Measurements from ENCODE around the gene KLHDC7B. TPM values are rescaled to one million over a fixed set of nuclear protein-coding genes. Genes with fewer than 3 reads are reported as not detected.

The KLHDC7B gene
- total and polyA plus RNA-seq, 2 of the 13 experiments (the other 11 are each of a cell fraction or from before 2014, with no cell fraction given), result 0.11 TPM; not detected in 1

GRCh38 chr22:50529897-50530579 is 15.7 kb upstream of the KLHDC7B start, which contains the start of gene TYMP (continued):
- TF ChIP-seq KLF9 (CRISPR knock-in tag; IDR thresholded peaks at IDR 0.05; ENCODE audit: low read depth), result no peak
- TF ChIP-seq HMG20B (CRISPR knock-in tag; conservative IDR thresholded peaks at IDR 0.05), result 0 out of 2 replicates have a peak, but pooled peaks have one; percentile 33
- TF ChIP-seq CERS6 (CRISPR knock-in tag; IDR thresholded peaks at IDR 0.05), result no peak
- TF ChIP-seq HNRNPLL (IDR thresholded peaks at IDR 0.05; ENCODE audit: low read depth, low read length, poor library complexity, severe bottlenecking), result no peak
- no peak; the same call in 1 of the 2 replicates for TF ChIP-seq ZNF776 (CRISPR knock-in tag; IDR thresholded peaks at IDR 0.05)
- no peak; the same call in 1 of the 2 replicates for TF ChIP-seq DR1 (CRISPR knock-in tag; IDR thresholded peaks at IDR 0.05)
- no peak for TF ChIP-seq SMAD3 (CRISPR knock-in tag; IDR thresholded peaks at IDR 0.05)
- no peak; the same call in 1 of the 2 replicates for TF ChIP-seq BATF2 (CRISPR knock-in tag; IDR thresholded peaks at IDR 0.05)
- TF ChIP-seq ZGPAT (CRISPR knock-in tag; IDR thresholded peaks at IDR 0.05), result peak; percentile 37; the same call in 1 of the 2 replicates
- TF ChIP-seq ZNF772 (CRISPR knock-in tag; IDR thresholded peaks at IDR 0.05), result no peak
- no peak for TF ChIP-seq ZNF180 (CRISPR knock-in tag; IDR thresholded peaks at IDR 0.05; ENCODE audit: borderline replicate concordance, low read depth)
- TF ChIP-seq ZNF441 (CRISPR knock-in tag; IDR thresholded peaks at IDR 0.05; ENCODE audit: borderline replicate concordance), result peak; percentile 64
- TF ChIP-seq ZNF460 (CRISPR knock-in tag; IDR thresholded peaks at IDR 0.05; ENCODE audit: borderline replicate concordance), result no peak
- TF ChIP-seq MIER3 (CRISPR knock-in tag; IDR thresholded peaks at IDR 0.05; ENCODE audit: borderline replicate concordance), result no peak; the same call in 1 of the 2 replicates
- no peak for TF ChIP-seq HDAC1 (CRISPR knock-in tag; IDR thresholded peaks at IDR 0.05)
- no peak for TF ChIP-seq SP1 (IDR thresholded peaks at IDR 0.05)
- TF ChIP-seq SP1 (CRISPR knock-in tag; IDR thresholded peaks at IDR 0.05), result peak; percentile 55; the same call in 1 of the 2 replicates
- TF ChIP-seq FUBP1 (CRISPR knock-in tag; IDR thresholded peaks at IDR 0.05; ENCODE audit: borderline replicate concordance), result no peak
- no peak; the same call in none of the 2 replicates for TF ChIP-seq ZNF790 (CRISPR knock-in tag; IDR thresholded peaks at IDR 0.05; ENCODE audit: borderline replicate concordance)
- TF ChIP-seq ZNF616 (CRISPR knock-in tag; IDR thresholded peaks at IDR 0.05; ENCODE audit: low read depth), result no peak
- TF ChIP-seq ISX (CRISPR knock-in tag; conservative IDR thresholded peaks at IDR 0.05), result no peak
- peak; percentile 64; the same call in 1 of the 2 replicates for TF ChIP-seq MTA1 (CRISPR knock-in tag; IDR thresholded peaks at IDR 0.05; ENCODE audit: borderline replicate concordance)
- peak; percentile 83; the same call in 1 of the 2 replicates for TF ChIP-seq ZFY (CRISPR knock-in tag; IDR thresholded peaks at IDR 0.05)
- TF ChIP-seq CREB1 (IDR thresholded peaks at IDR 0.05), result no peak
- no peak for TF ChIP-seq CREB1 (CRISPR knock-in tag; IDR thresholded peaks at IDR 0.05)
- no peak; the same call in 1 of the 2 replicates for TF ChIP-seq ZNF740 (CRISPR knock-in tag; IDR thresholded peaks at IDR 0.05)
- peak; percentile 64; the same call in 1 of the 2 replicates for TF ChIP-seq ONECUT2 (CRISPR knock-in tag; IDR thresholded peaks at IDR 0.05)
